Keratinocyte (primary cell): ENCODE data around the gene SYNJ1.

Source experiments
- EZH2 ChIP-seq: IDR thresholded peaks from one replicate; pipeline ENCODE4 v1.6.1; 2012; ENCODE audit warnings: inconsistent platforms, mild to moderate bottlenecking, low read length, moderate library complexity
- TF ChIP-seq, protein P1 (sequence below), 3 experiments: IDR thresholded peaks in 1 of 3; conservative IDR thresholded peaks in 1 of 3; optimal IDR thresholded peaks in 1 of 3; 2 replicates in 2 of 3; 3 replicates in 1 of 3; pipeline versions ENCODE3 to v1.5.1; 2011; ENCODE audit warnings: low read length in 3 of 3, mild to moderate bottlenecking in 3 of 3, moderate library complexity in 2 of 3, control low read depth in 1 of 3, inconsistent platforms in 1 of 3; ENCODE audit not compliant: insufficient read depth in 2 of 3; ENCODE audit errors: extremely low read depth in 1 of 3

- TF ChIP-seq, protein P1, sequence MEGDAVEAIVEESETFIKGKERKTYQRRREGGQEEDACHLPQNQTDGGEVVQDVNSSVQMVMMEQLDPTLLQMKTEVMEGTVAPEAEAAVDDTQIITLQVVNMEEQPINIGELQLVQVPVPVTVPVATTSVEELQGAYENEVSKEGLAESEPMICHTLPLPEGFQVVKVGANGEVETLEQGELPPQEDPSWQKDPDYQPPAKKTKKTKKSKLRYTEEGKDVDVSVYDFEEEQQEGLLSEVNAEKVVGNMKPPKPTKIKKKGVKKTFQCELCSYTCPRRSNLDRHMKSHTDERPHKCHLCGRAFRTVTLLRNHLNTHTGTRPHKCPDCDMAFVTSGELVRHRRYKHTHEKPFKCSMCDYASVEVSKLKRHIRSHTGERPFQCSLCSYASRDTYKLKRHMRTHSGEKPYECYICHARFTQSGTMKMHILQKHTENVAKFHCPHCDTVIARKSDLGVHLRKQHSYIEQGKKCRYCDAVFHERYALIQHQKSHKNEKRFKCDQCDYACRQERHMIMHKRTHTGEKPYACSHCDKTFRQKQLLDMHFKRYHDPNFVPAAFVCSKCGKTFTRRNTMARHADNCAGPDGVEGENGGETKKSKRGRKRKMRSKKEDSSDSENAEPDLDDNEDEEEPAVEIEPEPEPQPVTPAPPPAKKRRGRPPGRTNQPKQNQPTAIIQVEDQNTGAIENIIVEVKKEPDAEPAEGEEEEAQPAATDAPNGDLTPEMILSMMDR (optimal IDR thresholded peaks at IDR 0.05 in 1 of 3, IDR thresholded peaks at IDR 0.05 in 1 of 3, conservative IDR thresholded peaks at IDR 0.05 in 1 of 3; ENCODE audit: extremely low read depth in 1 of 3, insufficient read depth in 2 of 3, low read length in 3 of 3), result no peak
- no peak for TF ChIP-seq EZH2
These were observed 53.1 kb downstream of the SYNJ1 start for GRCh38 chr21:32674731-32675130.
